Endothelial cell of umbilical vein (primary cell): ENCODE data around the gene COG6. TPM values are rescaled to one million over a fixed set of nuclear protein-coding genes. Genes with fewer than 3 reads are reported as not detected.
A peak's percentile ranks its signal among the peaks of the same experiment; 100 is the strongest.

Experiments used
- BruUV-seq: library from RNA; stranded (reverse); fragments of 400-500 nt; replicated peaks from 2 replicates; lab custom pipeline; 2021; lab: Mats Ljungman, UMichigan
- CTCF ChIA-PET: fragments of 300-600, 350-600 bp; sonication (Branson Sonifier 250); formaldehyde crosslinking; loops from one replicate; lab custom pipeline; 2021; ENCODE audit warnings: antibody characterized with exemption, inconsistent platforms; lab: Charles Lee
- POLR2A ChIA-PET: fragments of 300-600, 350-600 bp; sonication (Branson Sonifier 250); formaldehyde crosslinking; loops from one replicate; lab custom pipeline; 2021; ENCODE audit warnings: antibody characterized with exemption, inconsistent platforms; lab: Charles Lee
- DNase-seq: peaks from one replicate; pipeline ENCODE4 v3.0.0-alpha.2; 2011; ENCODE audit warnings: low read depth, low spot score
- FAIRE-seq: peaks from 2 replicates; lab custom pipeline; 2011; peaks lifted over from hg19 to GRCh38; lab: Jason Lieb, UNC
- H2AFZ ChIP-seq: 2 replicates; pipeline ENCODE4 v1.6.0; 2012; ENCODE audit warnings: low read depth, low read length, control low read depth, inconsistent platforms
- H3K27ac ChIP-seq: 2 replicates; pipeline ENCODE4 v1.5.1; 2011; ENCODE audit warnings: low read depth, mild to moderate bottlenecking, control low read depth, low read length, moderate library complexity; ENCODE audit not compliant: insufficient read depth
- H3K27me3 ChIP-seq, 2 experiments: 2 replicates each; pipeline versions ENCODE4 v1.6.0 to v1.6.1; 2011; ENCODE audit warnings: low read length in 2 of 2, mixed read lengths in 1 of 2; ENCODE audit not compliant: control insufficient read depth in 2 of 2, insufficient read depth in 2 of 2
- H3K36me3 ChIP-seq, 2 experiments: 2 replicates in 1 of 2; 3 replicates in 1 of 2; pipeline ENCODE4 v1.5.1; 2011; ENCODE audit warnings: low read length in 2 of 2, mild to moderate bottlenecking in 1 of 2, moderate library complexity in 1 of 2; ENCODE audit not compliant: control insufficient read depth in 2 of 2, insufficient read depth in 2 of 2; ENCODE audit errors: extremely low read depth in 1 of 2
- H3K4me1 ChIP-seq: 3 replicates; pipeline ENCODE4 v1.5.1; 2011; ENCODE audit warnings: mild to moderate bottlenecking, low read length; ENCODE audit not compliant: control insufficient read depth, insufficient read depth; ENCODE audit errors: extremely low read depth
- H3K4me2 ChIP-seq: 2 replicates; pipeline ENCODE4 v1.6.1; 2011; ENCODE audit warnings: low read length, control low read depth, mixed read lengths; ENCODE audit not compliant: insufficient read depth
- H3K4me3 ChIP-seq, 3 experiments: fragments of 200-600 bp in 1 of 3; sonication (generic), shearing (Covaris generic) in 1 of 3; replicated peaks in 1 of 3; 2 replicates each; pipeline ENCODE4 v1.5.1; 2011 to 2016; ENCODE audit warnings: control low read depth in 3 of 3, low read length in 3 of 3, mild to moderate bottlenecking in 2 of 3, inconsistent platforms in 1 of 3, low read depth in 1 of 3, moderate library complexity in 1 of 3; ENCODE audit not compliant: insufficient read depth in 1 of 3
- H3K79me2 ChIP-seq: 2 replicates; pipeline ENCODE4 v1.6.0; 2012; ENCODE audit warnings: low read length, inconsistent platforms; ENCODE audit not compliant: control insufficient read depth, insufficient read depth
- H3K9ac ChIP-seq: replicated peaks from 2 replicates; pipeline ENCODE3; 2011; ENCODE audit warnings: low read length, control low read depth; ENCODE audit not compliant: insufficient read depth; ENCODE audit errors: extremely low read depth
- H3K9me1 ChIP-seq: replicated peaks from 3 replicates; pipeline ENCODE4 v1.6.0; 2011; ENCODE audit warnings: mild to moderate bottlenecking, low read length; ENCODE audit not compliant: control insufficient read depth, insufficient read depth; ENCODE audit errors: extremely low read depth
- H3K9me3 ChIP-seq: replicated peaks from 2 replicates; pipeline ENCODE4 v1.5.1; 2012; ENCODE audit warnings: low read length, inconsistent platforms; ENCODE audit not compliant: control insufficient read depth, insufficient read depth
- H4K20me1 ChIP-seq: replicated peaks from 2 replicates; pipeline ENCODE3; 2011; ENCODE audit warnings: mild to moderate bottlenecking, low read length; ENCODE audit not compliant: control insufficient read depth, insufficient read depth; ENCODE audit errors: extremely low read depth
- EZH2 ChIP-seq: IDR thresholded peaks from 2 replicates; pipeline ENCODE4 v1.6.1; 2012; ENCODE audit warnings: borderline replicate concordance, low read depth, mild to moderate bottlenecking, moderate library complexity, low read length, inconsistent platforms; ENCODE audit not compliant: severe bottlenecking
- FOS ChIP-seq: IDR thresholded peaks from 2 replicates; pipeline ENCODE4 v1.6.1; 2011; ENCODE audit warnings: mild to moderate bottlenecking, low read length, moderate library complexity, borderline replicate concordance; ENCODE audit not compliant: insufficient read depth
- GATA2 ChIP-seq: IDR thresholded peaks from 2 replicates; pipeline ENCODE4 v1.7.0; 2011; ENCODE audit warnings: low read depth, mild to moderate bottlenecking, moderate library complexity, mixed read lengths, low read length; ENCODE audit not compliant: insufficient read length, insufficient read depth
- JUN ChIP-seq: IDR thresholded peaks from 2 replicates; pipeline ENCODE4 v1.6.1; 2011; ENCODE audit warnings: borderline replicate concordance, low read depth; ENCODE audit not compliant: insufficient read length, insufficient read depth
- MYC ChIP-seq: IDR thresholded peaks from one replicate; pipeline ENCODE4 v1.6.1; 2011; ENCODE audit warnings: mild to moderate bottlenecking, low read depth, low read length
- POLR2A ChIP-seq: IDR thresholded peaks from 2 replicates; pipeline ENCODE4 v1.6.1; 2012; ENCODE audit warnings: low read depth, mild to moderate bottlenecking, control low read depth, low read length
- POLR2AphosphoS5 ChIP-seq: IDR thresholded peaks from 2 replicates; pipeline ENCODE4 v1.6.1; 2012; ENCODE audit warnings: low read depth, mild to moderate bottlenecking, control low read depth, low read length, moderate library complexity; ENCODE audit not compliant: insufficient read depth
- dilution Hi-C: fragments of 300-500 bp; cut with MboI; formaldehyde crosslinking; loops from one replicate; pipeline ENCODE4 v1.15.0; 2019; ENCODE audit warnings: low sequenced_read_pairs; ENCODE audit not compliant: extremely low pct_ligation_motif_present
- intact Hi-C: fragments of 100-400 bp; cut with micrococcal nuclease; formaldehyde crosslinking; loops from one replicate; pipeline ENCODE4 v1.10.0; 2022
- polyA plus RNA-seq, 4 experiments: library from polyadenylated mRNA; depleted of rRNA in 3 of 4; stranded (reverse) in 3 of 4; unstranded in 1 of 4; fragments of >200 nt; gene quantifications; 2 replicates each; pipeline versions ENCODE4 v1.2.1 to v1.2.3, GENCODE V29; 2011 to 2012; ENCODE audit warnings: missing spikeins in 1 of 4
- total RNA-seq: library from RNA; stranded (reverse); gene quantifications from 2 replicates; pipeline ENCODE4 v1.2.3, GENCODE V29; 2021
- TF ChIP-seq, protein P1 (sequence below): IDR thresholded peaks from 2 replicates; pipeline ENCODE4 v1.6.1; 2011; ENCODE audit not compliant: insufficient read depth, insufficient read length
- TF ChIP-seq, protein P2 (sequence below), 2 donors: IDR thresholded peaks; 1 replicate in 1 of 2; 2 replicates in 1 of 2; pipeline ENCODE4 v1.5.1; 2011; ENCODE audit warnings: low read length in 2 of 2, mild to moderate bottlenecking in 2 of 2, moderate library complexity in 2 of 2, control low read depth in 1 of 2, inconsistent platforms in 1 of 2, low read depth in 1 of 2; ENCODE audit not compliant: insufficient read depth in 1 of 2; ENCODE audit errors: extremely low read depth in 1 of 2

COG6 gene
- total and polyA plus RNA-seq, 2 donors (not counting 3 experiments of a cell fraction or from before 2014, with no cell fraction given): 12.1 to 41.1 TPM

- no peak overlapping the region for H3K27ac ChIP-seq
- dilution Hi-C loops: no loop called here
- TF ChIP-seq, protein P1, sequence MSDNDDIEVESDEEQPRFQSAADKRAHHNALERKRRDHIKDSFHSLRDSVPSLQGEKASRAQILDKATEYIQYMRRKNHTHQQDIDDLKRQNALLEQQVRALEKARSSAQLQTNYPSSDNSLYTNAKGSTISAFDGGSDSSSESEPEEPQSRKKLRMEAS: no peak
- TF ChIP-seq POLR2AphosphoS5: no peak
- no peak for TF ChIP-seq GATA2
- TF ChIP-seq EZH2: no peak
- TF ChIP-seq FOS: no peak
- no peak for TF ChIP-seq JUN
- TF ChIP-seq POLR2A: no peak
- no peak for TF ChIP-seq MYC
- TF ChIP-seq, protein P2, sequence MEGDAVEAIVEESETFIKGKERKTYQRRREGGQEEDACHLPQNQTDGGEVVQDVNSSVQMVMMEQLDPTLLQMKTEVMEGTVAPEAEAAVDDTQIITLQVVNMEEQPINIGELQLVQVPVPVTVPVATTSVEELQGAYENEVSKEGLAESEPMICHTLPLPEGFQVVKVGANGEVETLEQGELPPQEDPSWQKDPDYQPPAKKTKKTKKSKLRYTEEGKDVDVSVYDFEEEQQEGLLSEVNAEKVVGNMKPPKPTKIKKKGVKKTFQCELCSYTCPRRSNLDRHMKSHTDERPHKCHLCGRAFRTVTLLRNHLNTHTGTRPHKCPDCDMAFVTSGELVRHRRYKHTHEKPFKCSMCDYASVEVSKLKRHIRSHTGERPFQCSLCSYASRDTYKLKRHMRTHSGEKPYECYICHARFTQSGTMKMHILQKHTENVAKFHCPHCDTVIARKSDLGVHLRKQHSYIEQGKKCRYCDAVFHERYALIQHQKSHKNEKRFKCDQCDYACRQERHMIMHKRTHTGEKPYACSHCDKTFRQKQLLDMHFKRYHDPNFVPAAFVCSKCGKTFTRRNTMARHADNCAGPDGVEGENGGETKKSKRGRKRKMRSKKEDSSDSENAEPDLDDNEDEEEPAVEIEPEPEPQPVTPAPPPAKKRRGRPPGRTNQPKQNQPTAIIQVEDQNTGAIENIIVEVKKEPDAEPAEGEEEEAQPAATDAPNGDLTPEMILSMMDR (IDR thresholded peaks at IDR 0.05; ENCODE audit: extremely low read depth in 1 of 2, insufficient read depth in 1 of 2, low read depth in 1 of 2, low read length in 2 of 2): no peak
- no peaks in the 10 kb centered on the region for H3K36me3 ChIP-seq
- no peaks in the 10 kb centered on the region for H3K27me3 ChIP-seq
- H3K4me1 ChIP-seq: peaks cover 41% of the 10 kb centered on the region
- BruUV-seq: no TSS peak
- ChIA-PET POLR2A (no interaction called here), CTCF (no interaction called here)
- H3K4me3 ChIP-seq: no peak overlapping the region
- FAIRE-seq (peak; percentile 61), DNase-seq (peak; percentile 73)
- H3K9ac ChIP-seq: no peak overlapping the region
- H3K79me2 ChIP-seq: no peaks in the 10 kb centered on the region
- H3K4me2 ChIP-seq: no peak overlapping the region
- H3K9me1 ChIP-seq: no peaks in the 10 kb centered on the region
- intact Hi-C loops: loop anchor here (5.0 to 10.0 kb wide), 3 partner anchors 718 to 880 kb away; partner anchors contain the start of gene FOXO1
- H3K9me3 ChIP-seq: no peaks in the 10 kb centered on the region
- H2AFZ ChIP-seq: no peak overlapping the region
- no peaks in the 10 kb centered on the region for H4K20me1 ChIP-seq
Measured at GRCh38 chr13:39787086-39787487, 131.6 kb downstream of the COG6 start.
